ENCODE data around the gene E2F7. TPM values are rescaled to one million over a fixed set of nuclear protein-coding genes. Genes with fewer than 3 reads are reported as not detected.

The E2F7 gene
- total and polyA plus RNA-seq, 2 experiments from 2014 or later, result 31.8 to 40.3 TPM

DNA sequence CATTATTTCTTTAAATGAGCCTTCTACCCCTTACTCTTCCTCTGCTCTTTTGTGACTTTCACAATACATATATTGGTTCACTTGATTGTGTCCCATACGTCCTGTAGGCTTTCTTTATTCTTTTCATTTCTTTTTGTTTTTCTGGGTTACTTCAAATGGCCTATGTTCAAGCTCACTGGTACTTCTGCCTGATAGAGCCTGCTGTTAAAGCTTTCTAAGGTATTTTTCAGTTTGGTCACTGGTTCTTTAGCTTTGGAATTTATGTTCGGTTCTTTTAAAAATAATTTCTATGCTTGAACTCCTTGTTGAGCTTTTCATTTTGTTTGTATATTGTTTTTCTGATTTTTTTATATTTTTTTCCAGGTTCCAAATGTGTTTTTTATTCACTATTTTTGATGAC, 81.9 kb downstream of the E2F7 start (continued):
- TF ChIP-seq, protein P1, sequence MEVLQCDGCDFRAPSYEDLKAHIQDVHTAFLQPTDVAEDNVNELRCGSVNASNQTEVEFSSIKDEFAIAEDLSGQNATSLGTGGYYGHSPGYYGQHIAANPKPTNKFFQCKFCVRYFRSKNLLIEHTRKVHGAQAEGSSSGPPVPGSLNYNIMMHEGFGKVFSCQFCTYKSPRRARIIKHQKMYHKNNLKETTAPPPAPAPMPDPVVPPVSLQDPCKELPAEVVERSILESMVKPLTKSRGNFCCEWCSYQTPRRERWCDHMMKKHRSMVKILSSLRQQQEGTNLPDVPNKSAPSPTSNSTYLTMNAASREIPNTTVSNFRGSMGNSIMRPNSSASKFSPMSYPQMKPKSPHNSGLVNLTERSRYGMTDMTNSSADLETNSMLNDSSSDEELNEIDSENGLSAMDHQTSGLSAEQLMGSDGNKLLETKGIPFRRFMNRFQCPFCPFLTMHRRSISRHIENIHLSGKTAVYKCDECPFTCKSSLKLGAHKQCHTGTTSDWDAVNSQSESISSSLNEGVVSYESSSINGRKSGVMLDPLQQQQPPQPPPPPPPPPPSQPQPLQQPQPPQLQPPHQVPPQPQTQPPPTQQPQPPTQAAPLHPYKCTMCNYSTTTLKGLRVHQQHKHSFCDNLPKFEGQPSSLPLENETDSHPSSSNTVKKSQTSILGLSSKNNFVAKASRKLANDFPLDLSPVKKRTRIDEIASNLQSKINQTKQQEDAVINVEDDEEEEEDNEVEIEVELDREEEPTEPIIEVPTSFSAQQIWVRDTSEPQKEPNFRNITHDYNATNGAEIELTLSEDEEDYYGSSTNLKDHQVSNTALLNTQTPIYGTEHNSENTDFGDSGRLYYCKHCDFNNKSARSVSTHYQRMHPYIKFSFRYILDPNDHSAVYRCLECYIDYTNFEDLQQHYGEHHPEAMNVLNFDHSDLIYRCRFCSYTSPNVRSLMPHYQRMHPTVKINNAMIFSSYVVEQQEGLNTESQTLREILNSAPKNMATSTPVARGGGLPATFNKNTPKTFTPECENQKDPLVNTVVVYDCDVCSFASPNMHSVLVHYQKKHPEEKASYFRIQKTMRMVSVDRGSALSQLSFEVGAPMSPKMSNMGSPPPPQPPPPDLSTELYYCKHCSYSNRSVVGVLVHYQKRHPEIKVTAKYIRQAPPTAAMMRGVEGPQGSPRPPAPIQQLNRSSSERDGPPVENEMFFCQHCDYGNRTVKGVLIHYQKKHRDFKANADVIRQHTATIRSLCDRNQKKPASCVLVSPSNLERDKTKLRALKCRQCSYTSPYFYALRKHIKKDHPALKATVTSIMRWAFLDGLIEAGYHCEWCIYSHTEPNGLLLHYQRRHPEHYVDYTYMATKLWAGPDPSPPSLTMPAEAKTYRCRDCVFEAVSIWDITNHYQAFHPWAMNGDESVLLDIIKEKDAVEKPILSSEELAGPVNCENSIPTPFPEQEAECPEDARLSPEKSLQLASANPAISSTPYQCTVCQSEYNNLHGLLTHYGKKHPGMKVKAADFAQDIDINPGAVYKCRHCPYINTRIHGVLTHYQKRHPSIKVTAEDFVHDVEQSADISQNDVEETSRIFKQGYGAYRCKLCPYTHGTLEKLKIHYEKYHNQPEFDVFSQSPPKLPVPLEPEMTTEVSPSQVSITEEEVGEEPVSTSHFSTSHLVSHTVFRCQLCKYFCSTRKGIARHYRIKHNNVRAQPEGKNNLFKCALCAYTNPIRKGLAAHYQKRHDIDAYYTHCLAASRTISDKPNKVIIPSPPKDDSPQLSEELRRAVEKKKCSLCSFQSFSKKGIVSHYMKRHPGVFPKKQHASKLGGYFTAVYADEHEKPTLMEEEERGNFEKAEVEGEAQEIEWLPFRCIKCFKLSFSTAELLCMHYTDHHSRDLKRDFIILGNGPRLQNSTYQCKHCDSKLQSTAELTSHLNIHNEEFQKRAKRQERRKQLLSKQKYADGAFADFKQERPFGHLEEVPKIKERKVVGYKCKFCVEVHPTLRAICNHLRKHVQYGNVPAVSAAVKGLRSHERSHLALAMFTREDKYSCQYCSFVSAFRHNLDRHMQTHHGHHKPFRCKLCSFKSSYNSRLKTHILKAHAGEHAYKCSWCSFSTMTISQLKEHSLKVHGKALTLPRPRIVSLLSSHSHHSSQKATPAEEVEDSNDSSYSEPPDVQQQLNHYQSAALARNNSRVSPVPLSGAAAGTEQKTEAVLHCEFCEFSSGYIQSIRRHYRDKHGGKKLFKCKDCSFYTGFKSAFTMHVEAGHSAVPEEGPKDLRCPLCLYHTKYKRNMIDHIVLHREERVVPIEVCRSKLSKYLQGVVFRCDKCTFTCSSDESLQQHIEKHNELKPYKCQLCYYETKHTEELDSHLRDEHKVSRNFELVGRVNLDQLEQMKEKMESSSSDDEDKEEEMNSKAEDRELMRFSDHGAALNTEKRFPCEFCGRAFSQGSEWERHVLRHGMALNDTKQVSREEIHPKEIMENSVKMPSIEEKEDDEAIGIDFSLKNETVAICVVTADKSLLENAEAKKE (CRISPR knock-in tag; IDR thresholded peaks at IDR 0.05), result no peak
- TF ChIP-seq ZNF114 (CRISPR knock-in tag; IDR thresholded peaks at IDR 0.05), result no peak
- TF ChIP-seq, protein P2, sequence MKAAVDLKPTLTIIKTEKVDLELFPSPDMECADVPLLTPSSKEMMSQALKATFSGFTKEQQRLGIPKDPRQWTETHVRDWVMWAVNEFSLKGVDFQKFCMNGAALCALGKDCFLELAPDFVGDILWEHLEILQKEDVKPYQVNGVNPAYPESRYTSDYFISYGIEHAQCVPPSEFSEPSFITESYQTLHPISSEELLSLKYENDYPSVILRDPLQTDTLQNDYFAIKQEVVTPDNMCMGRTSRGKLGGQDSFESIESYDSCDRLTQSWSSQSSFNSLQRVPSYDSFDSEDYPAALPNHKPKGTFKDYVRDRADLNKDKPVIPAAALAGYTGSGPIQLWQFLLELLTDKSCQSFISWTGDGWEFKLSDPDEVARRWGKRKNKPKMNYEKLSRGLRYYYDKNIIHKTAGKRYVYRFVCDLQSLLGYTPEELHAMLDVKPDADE (IDR thresholded peaks at IDR 0.05), result no peak

DNA sequence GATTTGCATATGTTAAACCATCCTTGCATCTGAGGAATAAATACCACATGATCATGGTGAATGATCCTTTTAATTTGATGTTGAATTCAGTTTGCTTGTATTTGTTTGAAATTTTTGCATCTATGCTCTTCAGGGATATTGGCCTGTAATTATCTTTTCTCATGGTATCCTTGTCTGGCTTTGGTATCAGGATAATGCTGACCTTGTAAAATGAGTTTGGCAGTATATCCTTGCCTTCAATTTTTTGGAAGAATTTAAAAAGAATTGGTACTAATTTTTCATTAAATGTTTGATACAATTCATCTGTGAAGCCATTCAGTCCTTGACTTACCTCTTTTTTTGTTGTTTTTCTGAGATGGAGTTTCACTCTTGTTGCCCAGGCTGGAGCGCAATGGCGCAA, 85.2 kb downstream of the E2F7 start:
- Histone ChIP-seq H3K27ac (ENCODE audit: low read depth) (no peak overlapping the region), H3K4me1 (ENCODE audit: insufficient read depth) (peaks cover 8% of the 10 kb centered on the region), H3K4me3 (no peak overlapping the region), H3F3A (replicated peaks; ENCODE audit: low read depth) (no peaks in the 10 kb centered on the region), H4K20me1 (replicated peaks; ENCODE audit: insufficient read depth) (no peaks in the 10 kb centered on the region), H3K9me2 (ENCODE audit: insufficient read depth) (no peaks in the 10 kb centered on the region; the same call in 1 of the 2 replicates), H3K27me3 (ENCODE audit: insufficient read depth) (no peaks in the 10 kb centered on the region), H3K36me3 (ENCODE audit: insufficient read depth) (no peaks in the 10 kb centered on the region), H2AFZ (no peak overlapping the region), H3K4me2 (no peak overlapping the region), H3K79me2 (replicated peaks; ENCODE audit: insufficient read depth) (no peaks in the 10 kb centered on the region)
- ATAC-seq (no peak), DNase-seq (ENCODE audit: low spot score) (no peak)
- Mint-ChIP-seq H3K27me3 (ENCODE audit: insufficient read depth, low read depth, poor library complexity) (no peaks in the 10 kb centered on the region), H3K36me3 (ENCODE audit: low read depth) (peaks cover 11% of the 10 kb centered on the region; the same call in 1 of the 3 replicates), H3K4me1 (peaks cover 5% of the 10 kb centered on the region), H3K9me3 (peaks cover 25% of the 10 kb centered on the region), H3K4me3 (no peak overlapping the region), H3K27ac (no peak overlapping the region)
- TF ChIP-seq JUNB (IDR thresholded peaks at IDR 0.05; ENCODE audit: unreplicated experiment) (no peak), NANOG (IDR thresholded peaks at IDR 0.05; ENCODE audit: borderline replicate concordance) (no peak), EZH2phosphoT487 (IDR thresholded peaks at IDR 0.05; ENCODE audit: unreplicated experiment) (no peak), CREB1 (CRISPR knock-in tag; IDR thresholded peaks at IDR 0.05; ENCODE audit: low read depth) (no peak)
- TF ChIP-seq, protein P3, sequence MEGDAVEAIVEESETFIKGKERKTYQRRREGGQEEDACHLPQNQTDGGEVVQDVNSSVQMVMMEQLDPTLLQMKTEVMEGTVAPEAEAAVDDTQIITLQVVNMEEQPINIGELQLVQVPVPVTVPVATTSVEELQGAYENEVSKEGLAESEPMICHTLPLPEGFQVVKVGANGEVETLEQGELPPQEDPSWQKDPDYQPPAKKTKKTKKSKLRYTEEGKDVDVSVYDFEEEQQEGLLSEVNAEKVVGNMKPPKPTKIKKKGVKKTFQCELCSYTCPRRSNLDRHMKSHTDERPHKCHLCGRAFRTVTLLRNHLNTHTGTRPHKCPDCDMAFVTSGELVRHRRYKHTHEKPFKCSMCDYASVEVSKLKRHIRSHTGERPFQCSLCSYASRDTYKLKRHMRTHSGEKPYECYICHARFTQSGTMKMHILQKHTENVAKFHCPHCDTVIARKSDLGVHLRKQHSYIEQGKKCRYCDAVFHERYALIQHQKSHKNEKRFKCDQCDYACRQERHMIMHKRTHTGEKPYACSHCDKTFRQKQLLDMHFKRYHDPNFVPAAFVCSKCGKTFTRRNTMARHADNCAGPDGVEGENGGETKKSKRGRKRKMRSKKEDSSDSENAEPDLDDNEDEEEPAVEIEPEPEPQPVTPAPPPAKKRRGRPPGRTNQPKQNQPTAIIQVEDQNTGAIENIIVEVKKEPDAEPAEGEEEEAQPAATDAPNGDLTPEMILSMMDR (conservative IDR thresholded peaks at IDR 0.05; ENCODE audit: low read depth in 2 of 2), result no peak

All from GM23338 (cell line).